GM19351 (cell line): Measurements from ENCODE around the gene SEC14L5.
"Not testable (repeated sequence)": the region's sequence is repeated elsewhere in the genome, so short reads cannot be mapped to it uniquely, and the experiment has no call there.

Source experiments
- ATAC-seq: cut with Tn5 transposase; IDR thresholded peaks from one replicate; pipeline ENCODE4 v1.9.1; 2021; ENCODE audit warnings: mild to moderate bottlenecking, moderate library complexity; ENCODE audit not compliant: unreplicated experiment

Gene SEC14L5

DNA sequence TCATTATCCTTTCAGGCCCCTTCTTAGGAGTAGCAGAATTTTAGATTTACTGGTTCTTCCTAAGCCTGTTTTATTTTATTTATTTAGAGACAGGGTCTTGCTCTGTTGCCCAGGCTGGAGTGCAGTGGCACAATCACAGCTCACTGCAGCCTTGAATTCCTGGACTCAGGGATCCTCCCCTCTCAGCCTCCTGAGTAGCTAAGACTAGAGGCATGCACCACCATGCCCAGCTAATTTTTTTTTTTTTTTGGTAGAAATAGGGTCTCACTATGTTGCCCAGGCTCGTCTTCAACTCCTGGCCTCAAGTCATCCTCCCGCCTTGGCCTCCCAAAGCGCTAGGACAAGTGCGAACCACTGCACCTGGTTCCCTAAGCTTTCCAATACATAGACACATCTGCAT, 28.5 kb upstream of the SEC14L5 start:
- ATAC-seq: not testable (repeated sequence)

GRCh38 chr16:4931381-4931780, 26.7 kb upstream of the SEC14L5 start:
- no peak for ATAC-seq

GRCh38 chr16:4933433-4933832, 24.7 kb upstream of the SEC14L5 start:
- no peak for ATAC-seq

- no peak for ATAC-seq
These were observed 24.2 kb upstream of the SEC14L5 start for GRCh38 chr16:4933871-4934395.

- ATAC-seq: no peak
These were observed 23.5 kb upstream of the SEC14L5 start for GRCh38 chr16:4934591-4934990.

DNA sequence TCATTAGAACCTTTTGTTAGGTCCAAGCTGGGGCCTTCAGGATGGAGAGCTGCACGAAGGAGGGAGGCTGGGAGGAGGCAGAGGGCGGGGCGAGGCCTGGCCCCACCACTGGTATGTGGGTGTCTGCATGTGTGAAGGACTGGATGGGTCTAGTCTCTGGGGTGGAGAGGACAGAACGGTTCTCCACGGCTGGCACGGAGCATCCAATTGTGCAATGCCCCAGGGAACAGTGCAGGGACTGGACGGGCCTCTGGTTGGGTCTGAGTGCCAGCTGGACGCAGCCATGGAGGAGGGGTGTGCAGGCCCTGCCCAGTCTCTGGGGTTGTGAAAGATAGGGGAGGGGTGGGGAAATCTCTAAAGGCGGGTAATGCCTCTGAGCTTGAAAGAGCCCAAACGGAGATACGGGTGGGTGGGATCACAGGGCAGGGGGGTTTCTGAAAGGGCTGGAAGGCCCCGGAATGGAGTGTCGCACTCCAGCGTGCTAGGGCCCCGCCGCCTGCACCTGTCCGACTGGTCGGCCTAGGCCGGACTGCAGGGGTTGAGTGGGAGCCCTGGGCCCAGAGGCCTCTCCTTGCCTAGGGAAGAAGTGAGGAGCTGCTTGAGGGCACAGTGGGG, 22.8 kb upstream of the SEC14L5 start:
- no peak for ATAC-seq

GRCh38 chr16:4936181-4936990, 21.7 kb upstream of the SEC14L5 start:
- no peak for ATAC-seq

GRCh38 chr16:4936991-4937781, 20.9 kb upstream of the SEC14L5 start, which contains the start of gene PPL:
TSS of gene PPL (minus strand) at chr16:4937148. CDS start at chr16:4937045, 103 bp downstream.
- ATAC-seq: no peak

GRCh38 chr16:4937782-4938682, 20.1 kb upstream of the SEC14L5 start:
- no peak for ATAC-seq

- ATAC-seq: no peak
These were observed 19.5 kb upstream of the SEC14L5 start for GRCh38 chr16:4938683-4939030.

DNA sequence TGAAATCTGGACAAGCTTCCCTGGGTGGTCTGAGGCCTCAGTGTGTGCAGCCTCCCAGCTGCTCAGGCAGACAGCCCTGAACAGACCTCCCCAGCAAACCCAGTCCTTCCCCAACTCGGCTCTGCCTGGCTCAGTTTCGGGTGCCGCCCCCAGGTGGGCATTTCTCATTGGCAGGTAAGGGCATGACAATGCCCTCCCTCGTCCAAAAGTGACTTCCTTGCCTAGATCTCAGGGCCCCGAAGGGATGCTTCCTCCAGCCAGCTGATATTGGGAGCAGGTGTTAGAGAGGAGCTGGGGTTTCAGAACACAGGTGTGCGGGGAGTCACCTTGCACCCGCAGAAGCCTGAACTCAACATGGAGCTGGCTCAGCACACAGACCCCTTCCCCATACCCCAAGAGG, 17.4 kb upstream of the SEC14L5 start:
- ATAC-seq: no peak

DNA sequence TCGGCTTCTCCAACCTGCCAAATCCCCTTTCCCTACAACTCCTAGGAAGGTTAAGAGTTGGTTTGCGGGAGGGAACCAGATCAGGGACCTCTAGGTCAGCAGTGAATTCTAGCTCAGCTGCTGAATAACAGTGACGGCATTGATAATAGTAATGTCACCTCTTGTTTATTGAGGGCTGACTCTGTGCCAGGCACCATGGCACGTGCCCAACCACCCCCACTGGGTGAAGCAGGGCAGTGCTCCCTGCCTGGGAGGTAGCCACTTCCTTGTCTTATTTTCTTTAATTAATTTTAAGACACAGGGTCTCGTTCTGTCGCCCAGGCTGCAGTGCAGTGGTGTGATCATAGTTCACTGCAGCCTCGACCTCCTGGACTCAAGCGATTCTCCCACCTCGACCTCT, 15.6 kb upstream of the SEC14L5 start:
- no peak for ATAC-seq

DNA sequence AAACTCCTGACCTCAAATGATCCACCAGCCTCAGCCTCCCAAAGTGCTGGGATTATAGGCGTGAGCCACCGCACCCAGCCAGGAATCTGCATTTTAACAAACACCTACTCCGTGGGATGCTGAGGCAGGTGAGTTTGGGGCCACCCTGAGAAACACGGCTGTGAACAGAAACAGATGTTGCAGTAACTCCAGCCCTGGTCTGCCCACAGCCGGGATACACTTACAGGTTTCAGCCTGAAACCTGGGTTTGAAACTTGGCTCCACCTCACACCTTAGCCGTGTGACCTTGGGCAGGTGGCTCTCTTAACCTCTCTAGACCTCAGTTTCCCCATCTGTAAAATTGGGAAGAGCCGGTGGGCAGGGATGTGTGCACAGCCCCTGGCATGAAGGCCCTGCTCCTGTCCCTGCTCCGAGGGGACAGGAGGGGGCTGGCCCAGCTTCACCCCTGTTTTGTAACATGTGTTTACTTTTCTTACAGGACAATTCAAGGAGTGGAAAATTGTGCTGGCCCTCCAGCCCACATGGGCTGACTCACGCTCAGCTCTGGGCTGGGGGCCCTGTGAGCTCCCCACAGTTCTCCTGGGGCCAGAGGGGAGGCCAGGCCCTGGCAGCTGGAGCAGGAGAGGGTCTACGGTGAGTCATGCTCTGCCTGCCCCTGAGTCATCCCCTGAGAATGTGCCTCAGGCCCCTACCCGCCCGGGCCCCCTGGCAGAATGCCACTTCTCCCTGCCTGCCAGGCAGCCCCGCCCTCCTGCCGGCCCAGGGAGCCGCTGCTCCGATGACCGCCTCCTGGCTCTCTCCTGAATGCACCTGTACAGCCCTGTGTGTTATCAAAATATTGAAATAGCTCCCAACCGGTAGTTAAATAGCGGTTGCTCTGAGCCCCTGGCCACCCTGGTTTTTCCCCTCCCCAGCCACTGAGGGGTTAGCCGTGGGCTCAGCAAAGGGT, 13.5 kb upstream of the SEC14L5 start:
- ATAC-seq: no peak

DNA sequence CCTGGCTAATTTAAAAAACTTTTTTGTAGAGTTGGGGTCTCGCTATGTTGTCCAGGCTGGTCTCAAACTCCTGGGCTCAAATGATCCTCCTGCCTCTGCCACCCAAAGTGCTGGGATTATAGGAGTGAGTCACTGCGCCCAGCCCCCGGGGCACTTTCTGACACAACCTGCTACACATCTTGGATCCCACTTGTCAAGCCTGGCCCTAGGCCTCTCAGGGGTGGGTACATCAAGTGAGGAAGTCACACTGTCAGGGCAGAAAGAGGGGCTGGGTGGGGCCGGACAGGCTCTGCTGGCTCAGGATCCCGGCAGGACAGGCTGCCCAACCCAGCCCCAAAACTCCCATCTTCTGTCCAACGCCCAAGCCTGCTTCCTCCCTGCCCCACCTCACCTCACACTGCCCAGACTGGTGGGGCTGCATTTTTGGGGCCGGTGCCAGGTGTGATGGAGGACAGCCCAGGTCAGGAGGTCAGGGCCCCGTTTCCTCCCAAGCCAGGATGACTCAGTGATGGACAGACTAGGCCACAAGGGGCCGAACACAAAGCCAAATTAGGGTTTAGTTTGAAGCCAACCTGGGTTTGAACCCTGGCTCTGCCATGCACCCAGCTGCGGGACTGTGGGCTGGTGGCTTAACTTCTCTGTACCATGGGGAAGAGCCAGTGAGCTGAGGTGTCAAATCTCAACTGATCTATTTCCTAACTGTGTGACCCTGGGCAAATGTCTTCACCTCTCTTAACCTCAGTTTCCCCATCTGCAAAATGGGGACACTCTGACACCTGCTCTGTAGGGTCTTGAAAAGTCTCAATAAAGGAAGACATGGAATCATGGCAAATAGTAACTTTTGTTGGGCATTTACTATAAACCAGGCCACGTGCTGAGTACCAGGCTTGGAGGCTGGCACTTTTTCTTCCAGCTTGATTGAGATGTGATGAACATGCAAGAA, 12.3 kb upstream of the SEC14L5 start:
- ATAC-seq: no peak

GRCh38 chr16:4946917-4947316, 11.2 kb upstream of the SEC14L5 start:
- no peak for ATAC-seq

DNA sequence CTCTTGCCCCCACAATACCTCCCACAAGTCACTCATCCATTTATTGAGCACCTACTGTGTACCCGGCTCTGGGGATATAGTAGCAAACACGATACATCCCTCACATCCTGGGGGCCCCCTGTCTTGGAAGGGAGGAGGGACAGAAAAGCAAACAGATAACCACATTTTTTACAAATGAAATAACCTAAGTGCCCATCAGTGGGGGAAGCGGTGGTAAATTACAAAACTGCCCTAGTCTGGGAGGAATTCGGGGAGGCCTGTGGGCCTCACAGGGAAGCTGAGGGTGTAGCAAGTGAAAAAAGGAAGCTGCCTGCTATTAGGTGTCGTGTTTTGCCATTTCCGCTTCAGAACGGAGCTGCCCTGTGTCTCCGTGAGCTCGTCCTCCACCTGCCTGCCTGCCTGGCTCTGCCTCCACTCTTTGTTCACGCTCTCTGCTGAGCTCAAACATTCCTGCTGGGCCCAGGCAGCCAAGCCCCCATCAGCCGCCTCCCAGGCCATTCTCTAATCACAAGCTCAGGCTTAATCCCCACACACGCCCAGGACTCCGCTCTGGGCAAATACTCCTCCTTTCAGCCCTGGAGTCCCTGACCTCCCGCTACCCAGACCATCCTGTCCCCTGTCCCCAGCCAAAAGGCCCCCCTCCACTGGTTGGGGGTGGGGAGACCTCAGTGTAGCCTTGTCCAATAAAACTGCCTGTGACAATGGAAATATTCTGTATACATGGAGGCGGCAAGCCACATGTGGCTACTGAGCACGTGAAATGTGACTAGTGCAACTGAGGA, 10.2 kb upstream of the SEC14L5 start:
- ATAC-seq: no peak
